GM23338 (cell line): ENCODE measurements around the gene CSTA.

Source experiments
- CREB1 ChIP-seq: fragments of 250-450 bp; sonication (Bioruptor Pico); IDR thresholded peaks from 2 replicates; pipeline ENCODE4 v1.5.0; 2020; ENCODE audit warnings: low read depth, mild to moderate bottlenecking, moderate library complexity
- CTCF ChIP-seq, 2 experiments: fragments of 200-600 bp in 1 of 2; sonication (generic) in 1 of 2; conservative IDR thresholded peaks; 2 replicates each; pipeline versions ENCODE4 v1.5.1 to v1.6.1; 2016 to 2017; ENCODE audit warnings: antibody characterized with exemption in 2 of 2, low read depth in 2 of 2, mild to moderate bottlenecking in 2 of 2, moderate library complexity in 1 of 2
- EZH2 ChIP-seq: fragments of 200-600 bp; sonication (generic); IDR thresholded peaks from one replicate; pipeline ENCODE4 v1.8.0; 2017; ENCODE audit warnings: antibody characterized with exemption, mild to moderate bottlenecking, low read depth; ENCODE audit not compliant: unreplicated experiment
- EZH2phosphoT487 ChIP-seq: fragments of 200-600 bp; sonication (generic); IDR thresholded peaks from one replicate; pipeline ENCODE4 v1.8.1; 2018; ENCODE audit warnings: antibody characterized with exemption; ENCODE audit not compliant: unreplicated experiment
- JUNB ChIP-seq: IDR thresholded peaks from one replicate; pipeline ENCODE4 v1.6.1; 2016; ENCODE audit warnings: antibody characterized with exemption; ENCODE audit not compliant: unreplicated experiment
- POLR2AphosphoS5 ChIP-seq: IDR thresholded peaks from 2 replicates; pipeline ENCODE4 v1.6.1; 2016; ENCODE audit warnings: antibody characterized with exemption, low read depth
- STAT1 ChIP-seq: IDR thresholded peaks from one replicate; pipeline ENCODE4 v1.6.1; 2016; ENCODE audit warnings: antibody characterized with exemption; ENCODE audit not compliant: unreplicated experiment
- ZNF462 ChIP-seq: fragments of 250-450 bp; sonication (Bioruptor Pico); IDR thresholded peaks from 2 replicates; pipeline ENCODE4 v1.5.0; 2020; ENCODE audit warnings: mild to moderate bottlenecking, moderate library complexity
- TF ChIP-seq, protein P1 (sequence below): IDR thresholded peaks from one replicate; pipeline ENCODE4 v1.6.1; 2018; ENCODE audit warnings: antibody characterized with exemption; ENCODE audit not compliant: unreplicated experiment

DNA sequence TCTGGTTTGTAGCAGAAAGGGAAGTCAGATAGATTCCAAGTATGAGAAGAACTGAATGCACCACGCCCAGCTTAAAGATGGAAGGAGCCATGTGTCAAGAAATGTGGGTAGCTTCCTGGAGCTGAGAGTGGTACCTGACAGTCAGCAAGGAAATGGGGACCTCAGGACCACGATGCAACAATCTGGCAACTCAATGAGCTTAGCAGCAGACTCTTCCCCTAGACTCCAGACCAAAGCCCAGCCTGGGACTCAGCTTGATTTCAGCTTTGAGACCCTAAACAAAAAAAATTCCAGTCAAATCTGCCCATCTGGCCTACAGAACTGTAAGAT is 33.6 kb downstream of the CSTA start:
- TF ChIP-seq CTCF (conservative IDR thresholded peaks at IDR 0.05; ENCODE audit: low read depth in 2 of 2) (no peak), EZH2phosphoT487 (no peak), EZH2 (no peak), POLR2AphosphoS5 (no peak), CREB1 (no peak), STAT1 (no peak), ZNF462 (CRISPR knock-in tag) (no peak), JUNB (no peak)
- TF ChIP-seq, protein P1, sequence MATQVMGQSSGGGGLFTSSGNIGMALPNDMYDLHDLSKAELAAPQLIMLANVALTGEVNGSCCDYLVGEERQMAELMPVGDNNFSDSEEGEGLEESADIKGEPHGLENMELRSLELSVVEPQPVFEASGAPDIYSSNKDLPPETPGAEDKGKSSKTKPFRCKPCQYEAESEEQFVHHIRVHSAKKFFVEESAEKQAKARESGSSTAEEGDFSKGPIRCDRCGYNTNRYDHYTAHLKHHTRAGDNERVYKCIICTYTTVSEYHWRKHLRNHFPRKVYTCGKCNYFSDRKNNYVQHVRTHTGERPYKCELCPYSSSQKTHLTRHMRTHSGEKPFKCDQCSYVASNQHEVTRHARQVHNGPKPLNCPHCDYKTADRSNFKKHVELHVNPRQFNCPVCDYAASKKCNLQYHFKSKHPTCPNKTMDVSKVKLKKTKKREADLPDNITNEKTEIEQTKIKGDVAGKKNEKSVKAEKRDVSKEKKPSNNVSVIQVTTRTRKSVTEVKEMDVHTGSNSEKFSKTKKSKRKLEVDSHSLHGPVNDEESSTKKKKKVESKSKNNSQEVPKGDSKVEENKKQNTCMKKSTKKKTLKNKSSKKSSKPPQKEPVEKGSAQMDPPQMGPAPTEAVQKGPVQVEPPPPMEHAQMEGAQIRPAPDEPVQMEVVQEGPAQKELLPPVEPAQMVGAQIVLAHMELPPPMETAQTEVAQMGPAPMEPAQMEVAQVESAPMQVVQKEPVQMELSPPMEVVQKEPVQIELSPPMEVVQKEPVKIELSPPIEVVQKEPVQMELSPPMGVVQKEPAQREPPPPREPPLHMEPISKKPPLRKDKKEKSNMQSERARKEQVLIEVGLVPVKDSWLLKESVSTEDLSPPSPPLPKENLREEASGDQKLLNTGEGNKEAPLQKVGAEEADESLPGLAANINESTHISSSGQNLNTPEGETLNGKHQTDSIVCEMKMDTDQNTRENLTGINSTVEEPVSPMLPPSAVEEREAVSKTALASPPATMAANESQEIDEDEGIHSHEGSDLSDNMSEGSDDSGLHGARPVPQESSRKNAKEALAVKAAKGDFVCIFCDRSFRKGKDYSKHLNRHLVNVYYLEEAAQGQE = no peak
